ENCODE results near the gene BRS3. TPM values are rescaled to one million over a fixed set of nuclear protein-coding genes. Genes with fewer than 3 reads are reported as not detected.

BRS3 gene
- total RNA-seq, 1 experiment from 2014 or later = not detected

- in situ Hi-C loops (cut with HindIII; ENCODE audit: low pct_unique_long_range_greater_than_20kb, low sequenced_read_pairs) = no loop called here
- DNase-seq (ENCODE audit: low read depth) = no peak
These were observed 7.4 kb upstream of the BRS3 start for GRCh38 chrX:136480383-136480782.

DNA sequence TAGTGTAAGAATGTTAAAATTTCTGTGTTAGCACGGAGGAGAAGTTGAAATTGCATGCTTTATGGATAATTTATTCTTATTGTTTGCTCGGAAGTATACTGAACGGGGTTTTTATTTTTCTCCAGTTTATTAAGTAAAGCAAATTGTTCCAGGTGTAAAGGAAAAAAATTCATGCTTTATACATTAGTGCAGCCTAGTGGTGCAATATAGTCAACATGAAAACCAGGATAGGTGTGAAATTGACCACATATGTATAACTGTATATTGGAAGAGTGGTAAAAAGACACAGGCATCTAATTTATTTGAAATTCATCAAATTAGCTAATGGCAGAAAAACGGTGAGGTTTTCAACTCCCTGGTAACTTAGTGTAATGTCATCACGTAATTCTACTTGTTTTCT lies 959 bp downstream of the BRS3 start:
- in situ Hi-C loops (cut with HindIII; ENCODE audit: low pct_unique_long_range_greater_than_20kb, low sequenced_read_pairs) = no loop called here
- DNase-seq (ENCODE audit: low read depth) = no peak

- in situ Hi-C loops (cut with HindIII; ENCODE audit: low pct_unique_long_range_greater_than_20kb, low sequenced_read_pairs) = no loop called here
These were observed 4.1 kb downstream of the BRS3 start for GRCh38 chrX:136491832-136492231.

GRCh38 chrX:136493011-136493410 lies 5.3 kb downstream of the BRS3 start:
- in situ Hi-C loops (cut with HindIII; ENCODE audit: low pct_unique_long_range_greater_than_20kb, low sequenced_read_pairs) = no loop called here
- no peak for DNase-seq (ENCODE audit: low read depth)

More at GRCh38 chrX:136491832-136492231, 4.1 kb downstream of the BRS3 start:
- DNase-seq (ENCODE audit: low read depth) = no peak

DNA sequence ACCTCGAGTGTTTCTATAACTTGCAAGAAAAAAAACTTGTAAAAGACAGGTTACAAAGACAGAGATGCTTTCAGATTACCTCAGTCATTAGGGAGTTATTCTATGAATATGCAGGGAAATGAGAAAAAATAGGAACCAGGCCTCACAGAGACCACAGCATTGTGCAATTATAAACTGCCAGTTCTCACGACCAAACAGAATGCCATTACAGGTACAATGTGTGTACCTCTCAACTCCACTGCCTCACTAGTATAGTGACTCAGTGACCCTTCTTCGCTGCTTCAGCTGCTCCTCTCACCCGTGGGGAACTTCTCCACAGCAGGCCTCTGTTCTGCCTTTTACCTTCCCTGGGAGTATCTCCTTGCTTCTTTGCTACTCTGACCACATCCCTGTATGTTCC lies 7.3 kb downstream of the BRS3 start:
- DNase-seq (ENCODE audit: low read depth) = no peak
- in situ Hi-C loops (cut with HindIII; ENCODE audit: low pct_unique_long_range_greater_than_20kb, low sequenced_read_pairs) = no loop called here

GRCh38 chrX:136496186-136496763 lies 8.5 kb downstream of the BRS3 start:
- no peak for DNase-seq (ENCODE audit: low read depth)
- in situ Hi-C loops (cut with HindIII; ENCODE audit: low pct_unique_long_range_greater_than_20kb, low sequenced_read_pairs) = no loop called here

DNA sequence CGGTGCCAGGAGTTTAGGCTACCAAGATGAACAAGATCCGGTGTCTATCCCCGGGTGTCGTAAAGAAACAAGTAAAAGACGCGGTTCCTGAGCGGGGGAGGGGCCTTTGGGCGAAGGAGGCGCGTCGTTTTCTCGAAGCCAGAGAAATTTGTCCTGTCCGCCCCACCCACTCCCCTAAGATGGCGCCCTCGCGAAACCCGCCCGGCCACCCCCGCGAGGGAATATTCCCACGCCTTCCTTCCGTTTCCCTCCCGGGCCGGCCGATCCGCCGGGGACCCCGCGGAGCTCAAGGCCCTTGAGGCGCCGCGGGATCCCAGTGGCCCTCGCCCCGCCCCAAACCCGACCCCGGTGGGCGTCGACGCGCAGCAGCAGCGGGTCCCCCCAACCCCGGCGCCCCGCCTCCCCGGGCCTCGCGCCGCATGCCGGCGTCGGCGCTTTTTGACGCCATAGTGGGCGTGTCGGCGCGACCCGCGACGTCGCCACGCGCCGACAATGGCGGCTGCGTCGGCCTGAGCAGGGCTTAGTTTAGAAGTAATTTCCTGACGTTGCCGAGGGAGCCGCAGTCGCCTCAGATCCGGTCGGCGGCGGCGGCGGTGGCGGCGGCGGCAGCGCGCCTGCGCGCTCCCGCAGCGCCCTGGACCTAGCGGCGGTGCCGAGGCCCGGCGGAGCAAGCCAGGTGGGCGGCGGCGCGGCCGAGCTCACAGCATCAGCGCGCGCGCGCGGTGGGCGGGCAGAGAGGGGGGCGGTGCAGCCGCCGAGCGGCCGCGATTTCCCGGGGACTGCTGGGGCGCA lies 9.2 kb downstream of the BRS3 start:
- peak; percentile 83 for DNase-seq (ENCODE audit: low read depth)
- in situ Hi-C loops (cut with HindIII; ENCODE audit: low pct_unique_long_range_greater_than_20kb, low sequenced_read_pairs) = no loop called here

GRCh38 chrX:136497556-136498052 lies 9.9 kb downstream of the BRS3 start, which contains the start of gene HTATSF1:
HTATSF1 (plus strand) TSS chrX:136497592; CDS start chrX:136497685, 93 bp downstream.
- no peak for DNase-seq (ENCODE audit: low read depth)
- in situ Hi-C loops (cut with HindIII; ENCODE audit: low pct_unique_long_range_greater_than_20kb, low sequenced_read_pairs) = no loop called here

DNA sequence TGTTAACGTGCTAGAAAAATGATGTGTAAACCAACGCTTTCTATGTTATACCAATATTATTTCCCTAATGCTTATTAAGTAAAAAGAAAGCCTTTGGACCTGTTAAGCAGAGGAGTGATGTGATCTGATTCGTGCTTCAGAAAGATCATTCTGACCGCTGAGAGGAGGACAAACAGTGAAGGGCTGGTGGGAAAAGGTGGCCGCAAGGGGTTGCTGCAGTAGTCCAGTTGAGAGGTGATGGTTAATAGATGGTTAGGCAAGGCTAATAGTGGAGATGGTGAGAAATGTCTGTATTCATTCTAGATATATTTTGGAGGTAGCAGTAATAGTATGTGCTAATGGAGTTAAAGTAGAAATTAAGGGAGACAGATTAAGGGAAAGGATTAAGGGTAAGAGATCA lies 31.3 kb downstream of the BRS3 start:
- in situ Hi-C loops (cut with HindIII; ENCODE audit: low pct_unique_long_range_greater_than_20kb, low sequenced_read_pairs) = no loop called here
- no peak for DNase-seq (ENCODE audit: low read depth)

GRCh38 chrX:136523770-136524169 lies 36.0 kb downstream of the BRS3 start:
- in situ Hi-C loops (cut with HindIII; ENCODE audit: low pct_unique_long_range_greater_than_20kb, low sequenced_read_pairs) = no loop called here

DNA sequence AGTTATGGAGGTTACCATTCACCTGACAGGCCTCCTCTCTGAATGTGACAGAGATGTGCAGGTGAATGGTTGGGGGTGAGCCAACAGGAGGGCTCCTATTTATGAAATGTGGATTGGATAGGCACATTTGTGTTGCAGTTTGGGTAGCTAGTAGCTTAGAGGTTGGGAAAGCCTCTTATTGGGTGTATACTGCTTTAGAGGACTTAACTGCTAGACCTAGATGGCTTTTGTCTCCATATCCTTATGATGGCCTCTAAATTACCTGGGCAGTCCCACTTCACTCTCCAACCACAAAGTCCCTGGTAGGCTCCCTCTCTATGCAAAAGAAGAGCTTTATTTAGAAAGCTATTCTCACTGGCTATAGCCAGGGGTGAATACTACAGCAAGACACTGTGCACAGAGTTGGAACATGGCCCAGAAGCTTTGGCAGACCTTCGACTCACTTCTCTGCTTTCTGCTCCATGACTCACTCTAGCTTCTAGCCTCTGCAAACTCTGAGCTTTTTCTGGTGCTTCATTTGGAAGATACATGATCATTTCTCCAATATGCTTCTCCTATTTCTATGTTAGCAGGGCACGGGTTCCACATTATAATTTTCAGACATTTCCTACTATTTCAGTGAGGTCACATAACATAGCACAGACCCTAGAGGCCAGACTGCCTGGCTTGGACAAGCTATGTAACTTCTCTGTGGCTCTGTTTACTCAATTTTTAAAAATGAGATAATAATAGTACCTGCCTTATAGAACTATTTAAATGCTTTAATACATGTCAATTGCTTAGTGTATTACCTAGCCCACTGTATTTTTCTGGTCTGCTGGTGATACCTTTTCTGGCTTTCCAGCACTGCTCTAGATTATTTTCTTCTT lies 38.2 kb downstream of the BRS3 start:
- in situ Hi-C loops (cut with HindIII; ENCODE audit: low pct_unique_long_range_greater_than_20kb, low sequenced_read_pairs) = no loop called here
- DNase-seq (ENCODE audit: low read depth) = peak; percentile 43

More at GRCh38 chrX:136523770-136524169, 36.0 kb downstream of the BRS3 start:
- no peak for DNase-seq (ENCODE audit: low read depth)

- in situ Hi-C loops (cut with HindIII; ENCODE audit: low pct_unique_long_range_greater_than_20kb, low sequenced_read_pairs) = no loop called here
- peak; percentile 62 for DNase-seq (ENCODE audit: low read depth)
These were observed 41.0 kb downstream of the BRS3 start for GRCh38 chrX:136528645-136529315.

- DNase-seq (ENCODE audit: low read depth) = no peak
- in situ Hi-C loops (cut with HindIII; ENCODE audit: low pct_unique_long_range_greater_than_20kb, low sequenced_read_pairs) = no loop called here
These were observed 42.0 kb downstream of the BRS3 start for GRCh38 chrX:136529795-136530194.

DNA sequence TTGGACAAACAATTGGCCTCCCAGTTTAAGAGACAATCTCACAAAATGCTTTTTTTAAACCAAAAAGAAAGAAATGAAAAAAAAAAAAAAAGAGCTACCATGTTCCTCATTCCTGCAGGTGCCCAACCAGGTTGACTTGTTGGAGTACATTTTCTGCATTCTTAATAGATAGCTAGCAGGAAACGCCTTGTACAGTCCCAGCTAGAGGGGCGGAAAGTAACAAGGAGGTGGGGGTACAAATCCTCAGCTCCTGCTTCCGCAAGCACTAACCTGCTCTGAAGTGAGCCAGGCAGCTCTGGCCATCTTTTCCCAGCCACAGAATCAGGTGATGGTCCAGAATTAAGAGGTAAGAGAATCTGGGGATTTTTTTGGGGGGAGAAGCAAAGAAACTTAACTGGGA lies 44.2 kb downstream of the BRS3 start, which contains the start of gene VGLL1:
Gene VGLL1, plus strand, starts transcription at position 265 of the 400 bp plus-strand sequence. CDS start 3,806 bp downstream, outside the sequence.
- in situ Hi-C loops (cut with HindIII; ENCODE audit: low pct_unique_long_range_greater_than_20kb, low sequenced_read_pairs) = no loop called here
- no peak for DNase-seq (ENCODE audit: low read depth)

DNA sequence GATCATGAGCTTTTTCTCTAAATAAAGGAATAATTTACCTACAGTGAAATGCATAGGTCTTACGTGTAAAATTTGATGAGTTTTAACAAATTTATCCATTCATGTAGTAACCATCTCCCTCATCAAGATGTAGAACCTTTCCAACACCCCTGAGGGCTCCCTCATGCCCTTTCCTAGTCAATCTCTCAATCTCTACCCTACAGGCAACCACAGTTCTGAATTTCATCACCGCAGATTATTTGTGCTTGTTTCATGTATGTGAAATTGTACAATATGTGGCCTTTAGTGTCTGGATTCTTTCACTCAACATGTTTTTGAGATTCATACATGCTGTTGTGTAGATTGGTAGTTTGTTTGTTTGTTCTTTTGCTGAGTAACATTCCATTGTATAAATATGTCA lies 46.4 kb downstream of the BRS3 start:
- no peak for DNase-seq (ENCODE audit: low read depth)
- in situ Hi-C loops (cut with HindIII; ENCODE audit: low pct_unique_long_range_greater_than_20kb, low sequenced_read_pairs) = no loop called here

- no peak for DNase-seq (ENCODE audit: low read depth)
- in situ Hi-C loops (cut with HindIII; ENCODE audit: low pct_unique_long_range_greater_than_20kb, low sequenced_read_pairs) = no loop called here
These were observed 51.1 kb downstream of the BRS3 start for GRCh38 chrX:136538811-136539210.

DNA sequence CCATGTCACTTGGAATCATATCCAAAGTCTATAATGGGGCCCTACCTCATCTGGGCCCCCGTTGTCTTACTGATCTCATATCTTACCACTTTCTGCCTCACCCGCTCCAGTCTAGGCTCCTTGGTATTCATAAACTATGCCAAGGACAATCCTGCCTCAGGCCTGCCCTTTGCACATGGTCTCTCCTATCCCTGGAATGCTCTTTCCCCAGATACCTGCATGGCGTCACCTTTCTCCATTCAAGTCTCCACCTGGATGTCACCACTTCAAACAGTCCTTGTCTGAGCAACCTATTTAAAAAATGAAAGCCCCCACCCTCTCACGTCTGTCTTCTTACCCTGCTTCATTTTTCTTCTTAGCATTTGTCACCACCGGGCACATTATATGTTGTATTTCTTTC lies 52.5 kb downstream of the BRS3 start:
- in situ Hi-C loops (cut with HindIII; ENCODE audit: low pct_unique_long_range_greater_than_20kb, low sequenced_read_pairs) = no loop called here
- no peak for DNase-seq (ENCODE audit: low read depth)

GRCh38 chrX:136541294-136541693 lies 53.5 kb downstream of the BRS3 start:
- DNase-seq (ENCODE audit: low read depth) = no peak
- in situ Hi-C loops (cut with HindIII; ENCODE audit: low pct_unique_long_range_greater_than_20kb, low sequenced_read_pairs) = no loop called here
